NB4 (cell line): ENCODE measurements around the gene NTHL1.

Experiments
- CTCF ChIP-seq: IDR thresholded peaks from one replicate; pipeline ENCODE4 v1.5.1; 2012; ENCODE audit warnings: low read depth, low read length
- POLR2A ChIP-seq: IDR thresholded peaks from 2 replicates; pipeline ENCODE4 v1.6.1; 2011; ENCODE audit warnings: mild to moderate bottlenecking; ENCODE audit not compliant: insufficient read length; ENCODE audit errors: extremely low read depth

GRCh38 chr16:2033057-2033908, 14.4 kb downstream of the NTHL1 start:
- TF ChIP-seq CTCF (no peak), POLR2A (no peak)
